DND-41 (cell line): ENCODE data around the gene PCMTD2.

Source experiments
- EZH2 ChIP-seq: IDR thresholded peaks from 3 replicates; pipeline ENCODE4 v1.6.1; 2012; ENCODE audit warnings: borderline replicate concordance, low read depth, mild to moderate bottlenecking, moderate library complexity, low read length, inconsistent platforms; ENCODE audit not compliant: severe bottlenecking
- TF ChIP-seq, protein P1 (sequence below): IDR thresholded peaks from 2 replicates; pipeline ENCODE4 v1.5.1; 2012; ENCODE audit warnings: borderline replicate concordance, low read length, moderate library complexity, mild to moderate bottlenecking; ENCODE audit not compliant: poor library complexity, severe bottlenecking; ENCODE audit errors: extremely low read depth

DNA sequence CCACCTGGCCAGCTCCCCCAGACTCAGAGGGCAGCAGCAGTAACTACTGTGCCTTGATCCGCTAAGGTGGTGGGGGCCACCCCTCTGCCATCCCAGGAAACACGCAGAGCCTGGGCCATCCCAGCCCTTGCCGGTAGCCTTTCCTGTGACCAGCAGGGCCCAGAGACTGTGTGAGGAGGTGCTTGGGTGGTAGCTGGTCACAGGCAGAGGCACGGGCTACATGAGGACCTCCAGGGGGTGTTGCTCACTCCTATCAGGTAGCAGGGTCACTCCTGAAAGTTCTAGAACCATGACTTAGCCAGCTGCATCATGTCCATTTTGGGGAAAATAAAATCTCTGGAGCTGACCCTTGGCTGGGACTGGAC, 22.8 kb downstream of the PCMTD2 start:
- TF ChIP-seq, protein P1, sequence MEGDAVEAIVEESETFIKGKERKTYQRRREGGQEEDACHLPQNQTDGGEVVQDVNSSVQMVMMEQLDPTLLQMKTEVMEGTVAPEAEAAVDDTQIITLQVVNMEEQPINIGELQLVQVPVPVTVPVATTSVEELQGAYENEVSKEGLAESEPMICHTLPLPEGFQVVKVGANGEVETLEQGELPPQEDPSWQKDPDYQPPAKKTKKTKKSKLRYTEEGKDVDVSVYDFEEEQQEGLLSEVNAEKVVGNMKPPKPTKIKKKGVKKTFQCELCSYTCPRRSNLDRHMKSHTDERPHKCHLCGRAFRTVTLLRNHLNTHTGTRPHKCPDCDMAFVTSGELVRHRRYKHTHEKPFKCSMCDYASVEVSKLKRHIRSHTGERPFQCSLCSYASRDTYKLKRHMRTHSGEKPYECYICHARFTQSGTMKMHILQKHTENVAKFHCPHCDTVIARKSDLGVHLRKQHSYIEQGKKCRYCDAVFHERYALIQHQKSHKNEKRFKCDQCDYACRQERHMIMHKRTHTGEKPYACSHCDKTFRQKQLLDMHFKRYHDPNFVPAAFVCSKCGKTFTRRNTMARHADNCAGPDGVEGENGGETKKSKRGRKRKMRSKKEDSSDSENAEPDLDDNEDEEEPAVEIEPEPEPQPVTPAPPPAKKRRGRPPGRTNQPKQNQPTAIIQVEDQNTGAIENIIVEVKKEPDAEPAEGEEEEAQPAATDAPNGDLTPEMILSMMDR, result no peak
- no peak for TF ChIP-seq EZH2
